GM19467 (cell line): Measurements from ENCODE around the gene CHST12.

Source experiments
- ATAC-seq: cut with Tn5 transposase; IDR thresholded peaks from one replicate; pipeline ENCODE4 v1.9.1; 2021; ENCODE audit warnings: mild to moderate bottlenecking, moderate library complexity; ENCODE audit not compliant: unreplicated experiment

CHST12 gene

DNA sequence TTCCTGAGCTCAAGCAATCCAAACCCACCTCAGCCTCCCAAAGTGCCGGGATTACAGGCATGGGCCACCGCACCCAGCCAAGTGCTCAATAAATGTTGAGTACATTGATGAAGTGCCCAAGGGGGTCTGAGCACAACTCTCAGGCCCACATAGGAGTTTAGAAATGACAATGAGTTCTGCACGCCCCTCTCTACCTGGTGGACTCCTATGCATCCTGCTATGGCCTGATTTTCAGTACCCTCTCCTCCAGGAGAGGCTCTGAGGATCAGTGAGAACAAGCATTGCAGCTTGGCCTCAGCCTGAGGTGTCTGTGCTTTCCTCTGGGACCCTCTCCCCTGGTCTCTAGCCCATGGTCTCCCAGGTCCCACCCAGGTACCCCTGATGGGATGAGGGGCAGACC is 93.7 kb downstream of the CHST12 start:
- ATAC-seq: no peak

DNA sequence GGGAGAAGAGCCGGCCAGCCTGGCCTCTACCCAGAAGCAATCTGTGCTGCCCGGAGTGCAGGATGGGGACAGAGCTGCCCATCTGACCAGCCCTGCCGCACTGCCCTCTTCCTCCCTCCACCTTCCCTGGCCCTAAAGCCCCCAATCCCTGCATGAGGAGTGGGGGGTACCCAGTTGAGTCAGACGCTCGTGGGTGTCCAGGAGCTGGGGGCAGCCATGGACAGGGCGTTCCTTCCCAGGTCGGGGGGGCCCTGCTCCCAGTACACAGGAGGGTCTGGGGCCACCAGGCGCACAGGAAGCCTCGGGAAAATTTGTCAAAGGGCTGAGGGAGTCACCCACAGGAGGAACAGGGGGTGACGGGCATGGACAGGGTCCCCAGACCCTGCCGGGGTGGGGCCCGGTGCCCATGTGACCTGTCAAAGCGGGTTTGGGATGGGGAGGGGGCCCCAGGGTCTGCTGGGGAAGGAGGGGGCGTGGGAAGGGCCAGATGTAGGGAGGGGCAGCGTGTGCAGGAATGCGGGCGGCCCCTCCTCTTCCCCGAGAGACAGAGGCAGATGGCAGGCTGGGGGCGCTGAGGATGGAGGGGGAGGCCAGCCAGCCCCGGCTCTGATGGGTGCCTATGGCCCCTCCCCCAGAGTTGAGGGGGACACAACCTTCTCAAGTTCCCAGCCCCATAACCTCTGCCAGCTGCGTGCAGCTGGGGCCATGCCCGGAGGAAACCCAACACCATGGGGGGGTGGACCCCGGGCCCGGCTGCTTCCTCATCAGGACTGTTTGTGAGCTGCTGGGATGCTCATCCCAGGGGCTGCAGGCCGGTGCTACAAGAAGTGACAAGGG is 94.3 kb downstream of the CHST12 start:
- ATAC-seq: no peak
